GM23338 (cell line): ENCODE data around the gene CD276. TPM values are rescaled to one million over a fixed set of nuclear protein-coding genes. Genes with fewer than 3 reads are reported as not detected.

Experiments used
- ATAC-seq: fragments of 200-7000 bp; cut with Tn5 transposase; 3 replicates; pipeline ENCODE4 v1.9.1; 2020
- DNase-seq: peaks from one replicate; pipeline ENCODE4 v3.0.0-alpha.2; 2015; ENCODE audit warnings: low spot score
- H2AFZ ChIP-seq: fragments of 200-600 bp; sonication (generic); 2 replicates; pipeline ENCODE4 v1.8.0; 2016; ENCODE audit warnings: antibody characterized with exemption, mild to moderate bottlenecking, moderate library complexity
- H3F3A ChIP-seq: fragments of 200-600 bp; sonication (generic); replicated peaks from 2 replicates; pipeline ENCODE4 v1.8.0; 2017; ENCODE audit warnings: antibody characterized with exemption, mixed run types, low read depth
- H3K27ac ChIP-seq: fragments of 200-600 bp; sonication (generic); 2 replicates; pipeline ENCODE4 v1.6.1; 2016; ENCODE audit warnings: low read depth
- H3K27me3 ChIP-seq: fragments of 200-600 bp; sonication (generic); 2 replicates; pipeline ENCODE4 v1.8.0; 2016; ENCODE audit warnings: mild to moderate bottlenecking, mixed run types, moderate library complexity; ENCODE audit not compliant: insufficient read depth
- H3K36me3 ChIP-seq: fragments of 200-600 bp; sonication (generic); 2 replicates; pipeline ENCODE4 v1.8.0; 2016; ENCODE audit warnings: mild to moderate bottlenecking; ENCODE audit not compliant: insufficient read depth
- H3K4me1 ChIP-seq: fragments of 200-600 bp; sonication (generic); 2 replicates; pipeline ENCODE4 v1.8.0; 2016; ENCODE audit warnings: mild to moderate bottlenecking, moderate library complexity; ENCODE audit not compliant: insufficient read depth
- H3K4me2 ChIP-seq: fragments of 200-600 bp; sonication (generic); 2 replicates; pipeline ENCODE4 v1.7.1; 2017; ENCODE audit warnings: mixed run types
- H3K4me3 ChIP-seq: fragments of 200-600 bp; sonication (generic); 2 replicates; pipeline ENCODE4 v1.6.1; 2016; ENCODE audit warnings: mixed run types
- H3K79me2 ChIP-seq: fragments of 200-600 bp; sonication (generic); replicated peaks from 2 replicates; pipeline ENCODE4 v1.8.0; 2017; ENCODE audit warnings: mild to moderate bottlenecking; ENCODE audit not compliant: insufficient read depth
- H3K9me2 ChIP-seq: fragments of 200-600 bp; sonication (generic); 2 replicates; pipeline ENCODE4 v1.8.0; 2017; ENCODE audit not compliant: insufficient read depth
- H4K20me1 ChIP-seq: fragments of 200-600 bp; sonication (generic); replicated peaks from 2 replicates; pipeline ENCODE4 v1.8.0; 2017; ENCODE audit warnings: mild to moderate bottlenecking; ENCODE audit not compliant: insufficient read depth
- H3K27ac Mint-ChIP-seq: 2 replicates; pipeline ENCODE4 v1.8.0; 2020; ENCODE audit warnings: inconsistent platforms, mild to moderate bottlenecking, moderate library complexity, mixed read lengths
- H3K27me3 Mint-ChIP-seq: 3 replicates; pipeline ENCODE4 v1.8.0; 2022; ENCODE audit warnings: low read depth, mild to moderate bottlenecking, moderate library complexity, mixed read lengths, inconsistent platforms; ENCODE audit not compliant: insufficient read depth, poor library complexity
- H3K36me3 Mint-ChIP-seq: 3 replicates; pipeline ENCODE4 v1.8.0; 2021; ENCODE audit warnings: low read depth, mild to moderate bottlenecking, inconsistent platforms, moderate library complexity, mixed read lengths
- H3K4me1 Mint-ChIP-seq: 3 replicates; pipeline ENCODE4 v1.8.0; 2020; ENCODE audit warnings: mild to moderate bottlenecking, inconsistent platforms, mixed read lengths
- H3K4me3 Mint-ChIP-seq: 3 replicates; pipeline ENCODE4 v1.8.0; 2021; ENCODE audit warnings: moderate library complexity, mild to moderate bottlenecking, inconsistent platforms, mixed read lengths
- H3K9me3 Mint-ChIP-seq: 3 replicates; pipeline ENCODE4 v1.8.0; 2020; ENCODE audit warnings: moderate library complexity, mild to moderate bottlenecking, inconsistent platforms, mixed read lengths
- CREB1 ChIP-seq: fragments of 250-450 bp; sonication (Bioruptor Pico); IDR thresholded peaks from 2 replicates; pipeline ENCODE4 v1.5.0; 2020; ENCODE audit warnings: low read depth, mild to moderate bottlenecking, moderate library complexity
- CTCF ChIP-seq, 2 experiments: fragments of 200-600 bp in 1 of 2; sonication (generic) in 1 of 2; conservative IDR thresholded peaks; 2 replicates each; pipeline versions ENCODE4 v1.5.1 to v1.6.1; 2016 to 2017; ENCODE audit warnings: antibody characterized with exemption in 2 of 2, low read depth in 2 of 2, mild to moderate bottlenecking in 2 of 2, moderate library complexity in 1 of 2
- EZH2 ChIP-seq: fragments of 200-600 bp; sonication (generic); IDR thresholded peaks from one replicate; pipeline ENCODE4 v1.8.0; 2017; ENCODE audit warnings: antibody characterized with exemption, mild to moderate bottlenecking, low read depth; ENCODE audit not compliant: unreplicated experiment
- EZH2phosphoT487 ChIP-seq: fragments of 200-600 bp; sonication (generic); IDR thresholded peaks from one replicate; pipeline ENCODE4 v1.8.1; 2018; ENCODE audit warnings: antibody characterized with exemption; ENCODE audit not compliant: unreplicated experiment
- JUNB ChIP-seq: IDR thresholded peaks from one replicate; pipeline ENCODE4 v1.6.1; 2016; ENCODE audit warnings: antibody characterized with exemption; ENCODE audit not compliant: unreplicated experiment
- NANOG ChIP-seq: IDR thresholded peaks from 2 replicates; pipeline ENCODE4 v1.6.1; 2016; ENCODE audit warnings: antibody characterized with exemption, borderline replicate concordance
- POLR2AphosphoS5 ChIP-seq: IDR thresholded peaks from 2 replicates; pipeline ENCODE4 v1.6.1; 2016; ENCODE audit warnings: antibody characterized with exemption, low read depth
- REST ChIP-seq: IDR thresholded peaks from one replicate; pipeline ENCODE4 v1.6.1; 2018; ENCODE audit warnings: antibody characterized with exemption; ENCODE audit not compliant: unreplicated experiment
- STAT1 ChIP-seq: IDR thresholded peaks from one replicate; pipeline ENCODE4 v1.6.1; 2016; ENCODE audit warnings: antibody characterized with exemption; ENCODE audit not compliant: unreplicated experiment
- ZNF114 ChIP-seq: fragments of 250-450 bp; sonication (Bioruptor Pico); IDR thresholded peaks from 2 replicates; pipeline ENCODE4 v1.5.0; 2020; ENCODE audit warnings: mild to moderate bottlenecking, moderate library complexity
- ZNF331 ChIP-seq: fragments of 250-450 bp; sonication (Bioruptor Pico); IDR thresholded peaks from 2 replicates; pipeline ENCODE4 v1.5.0; 2020; ENCODE audit warnings: low read depth, mild to moderate bottlenecking, moderate library complexity
- ZNF462 ChIP-seq: fragments of 250-450 bp; sonication (Bioruptor Pico); IDR thresholded peaks from 2 replicates; pipeline ENCODE4 v1.5.0; 2020; ENCODE audit warnings: mild to moderate bottlenecking, moderate library complexity
- polyA plus RNA-seq: library from polyadenylated mRNA; unstranded; fragments of >200 nt; fragmentation: Nextera tagmentation; extraction: Ambion mirVana; gene quantifications from 2 replicates; pipeline ENCODE4 v1.2.1, GENCODE V29; 2016
- total RNA-seq: library from RNA; depleted of rRNA; stranded (reverse); fragments of >200 nt; shearing (Covaris generic); gene quantifications from 2 replicates; pipeline ENCODE4 v1.2.3, GENCODE V29; 2014
- TF ChIP-seq, protein P1 (sequence below): IDR thresholded peaks from 2 replicates; pipeline ENCODE4 v1.6.1; 2016; ENCODE audit warnings: antibody characterized with exemption

The CD276 gene
- total and polyA plus RNA-seq, 2 experiments from 2014 or later: 60.9 to 158 TPM

- Mint-ChIP-seq H3K27me3 (peaks cover 8% of the 10 kb centered on the region), H3K36me3 (peaks cover 14% of the 10 kb centered on the region), H3K9me3 (no peaks in the 10 kb centered on the region), H3K27ac (peak overlapping the region; percentile 91), H3K4me1 (peaks cover 62% of the 10 kb centered on the region), H3K4me3 (no peak overlapping the region; the same call in 2 of the 3 replicates)
- Histone ChIP-seq H3F3A (0 out of 2 replicates have a peak, but pooled peaks cover 5% of the 10 kb centered on the region), H3K4me1 (peaks cover 47% of the 10 kb centered on the region), H2AFZ (no peak overlapping the region), H3K4me3 (no peak overlapping the region), H3K9me2 (no peaks in the 10 kb centered on the region), H3K79me2 (peaks cover 90% of the 10 kb centered on the region), H3K27ac (peak overlapping the region; percentile 86; the same call in 1 of the 2 replicates), H4K20me1 (peaks cover 36% of the 10 kb centered on the region), H3K4me2 (peak overlapping the region; percentile 68), H3K27me3 (no peaks in the 10 kb centered on the region), H3K36me3 (no peaks in the 10 kb centered on the region)
- DNase-seq (no peak), ATAC-seq (no peak; the same call in 2 of the 3 replicates)
- TF ChIP-seq EZH2: no peak
- no peak for TF ChIP-seq REST
- no peak for TF ChIP-seq ZNF462 (CRISPR knock-in tag)
- TF ChIP-seq STAT1: no peak
- TF ChIP-seq CREB1: no peak
- TF ChIP-seq NANOG: no peak
- no peak for TF ChIP-seq EZH2phosphoT487
- TF ChIP-seq, protein P1, sequence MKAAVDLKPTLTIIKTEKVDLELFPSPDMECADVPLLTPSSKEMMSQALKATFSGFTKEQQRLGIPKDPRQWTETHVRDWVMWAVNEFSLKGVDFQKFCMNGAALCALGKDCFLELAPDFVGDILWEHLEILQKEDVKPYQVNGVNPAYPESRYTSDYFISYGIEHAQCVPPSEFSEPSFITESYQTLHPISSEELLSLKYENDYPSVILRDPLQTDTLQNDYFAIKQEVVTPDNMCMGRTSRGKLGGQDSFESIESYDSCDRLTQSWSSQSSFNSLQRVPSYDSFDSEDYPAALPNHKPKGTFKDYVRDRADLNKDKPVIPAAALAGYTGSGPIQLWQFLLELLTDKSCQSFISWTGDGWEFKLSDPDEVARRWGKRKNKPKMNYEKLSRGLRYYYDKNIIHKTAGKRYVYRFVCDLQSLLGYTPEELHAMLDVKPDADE: no peak
- no peak for TF ChIP-seq ZNF331 (CRISPR knock-in tag)
- no peak for TF ChIP-seq JUNB
- no peak for TF ChIP-seq CTCF (conservative IDR thresholded peaks at IDR 0.05; ENCODE audit: low read depth in 2 of 2)
- TF ChIP-seq POLR2AphosphoS5: no peak
- no peak for TF ChIP-seq ZNF114 (CRISPR knock-in tag)
Observed at GRCh38 chr15:73695773-73696640, 11.8 kb downstream of the CD276 start.
